PFSK-1 (cell line): Measurements from ENCODE around the gene CYLD.

Experiments used
- POLR2AphosphoS5 ChIP-seq: IDR thresholded peaks from 2 replicates; pipeline ENCODE4 v1.6.1; 2012; ENCODE audit warnings: low read depth, mild to moderate bottlenecking, control low read depth, low read length, moderate library complexity
- SIN3A ChIP-seq: IDR thresholded peaks from 2 replicates; pipeline ENCODE4 v1.6.1; 2012; ENCODE audit warnings: mild to moderate bottlenecking, low read length, moderate library complexity, borderline replicate concordance; ENCODE audit not compliant: insufficient read depth
- TAF1 ChIP-seq: IDR thresholded peaks from 2 replicates; pipeline ENCODE4 v1.6.1; 2012; ENCODE audit warnings: low read length, control low read depth, borderline replicate concordance; ENCODE audit not compliant: insufficient read depth
- TF ChIP-seq, protein P1 (sequence below), 2 experiments: IDR thresholded peaks; 2 replicates each; pipeline versions ENCODE4 v1.6.1 to v1.8.0; 2011 to 2012; ENCODE audit warnings: low read depth in 2 of 2, low read length in 2 of 2, control low read depth in 1 of 2, inconsistent platforms in 1 of 2, mild to moderate bottlenecking in 1 of 2, moderate library complexity in 1 of 2; ENCODE audit not compliant: insufficient read depth in 1 of 2

GRCh38 chr16:50763211-50763610 is 21.3 kb downstream of the CYLD start:
- no peak for TF ChIP-seq POLR2AphosphoS5
- TF ChIP-seq, protein P1, sequence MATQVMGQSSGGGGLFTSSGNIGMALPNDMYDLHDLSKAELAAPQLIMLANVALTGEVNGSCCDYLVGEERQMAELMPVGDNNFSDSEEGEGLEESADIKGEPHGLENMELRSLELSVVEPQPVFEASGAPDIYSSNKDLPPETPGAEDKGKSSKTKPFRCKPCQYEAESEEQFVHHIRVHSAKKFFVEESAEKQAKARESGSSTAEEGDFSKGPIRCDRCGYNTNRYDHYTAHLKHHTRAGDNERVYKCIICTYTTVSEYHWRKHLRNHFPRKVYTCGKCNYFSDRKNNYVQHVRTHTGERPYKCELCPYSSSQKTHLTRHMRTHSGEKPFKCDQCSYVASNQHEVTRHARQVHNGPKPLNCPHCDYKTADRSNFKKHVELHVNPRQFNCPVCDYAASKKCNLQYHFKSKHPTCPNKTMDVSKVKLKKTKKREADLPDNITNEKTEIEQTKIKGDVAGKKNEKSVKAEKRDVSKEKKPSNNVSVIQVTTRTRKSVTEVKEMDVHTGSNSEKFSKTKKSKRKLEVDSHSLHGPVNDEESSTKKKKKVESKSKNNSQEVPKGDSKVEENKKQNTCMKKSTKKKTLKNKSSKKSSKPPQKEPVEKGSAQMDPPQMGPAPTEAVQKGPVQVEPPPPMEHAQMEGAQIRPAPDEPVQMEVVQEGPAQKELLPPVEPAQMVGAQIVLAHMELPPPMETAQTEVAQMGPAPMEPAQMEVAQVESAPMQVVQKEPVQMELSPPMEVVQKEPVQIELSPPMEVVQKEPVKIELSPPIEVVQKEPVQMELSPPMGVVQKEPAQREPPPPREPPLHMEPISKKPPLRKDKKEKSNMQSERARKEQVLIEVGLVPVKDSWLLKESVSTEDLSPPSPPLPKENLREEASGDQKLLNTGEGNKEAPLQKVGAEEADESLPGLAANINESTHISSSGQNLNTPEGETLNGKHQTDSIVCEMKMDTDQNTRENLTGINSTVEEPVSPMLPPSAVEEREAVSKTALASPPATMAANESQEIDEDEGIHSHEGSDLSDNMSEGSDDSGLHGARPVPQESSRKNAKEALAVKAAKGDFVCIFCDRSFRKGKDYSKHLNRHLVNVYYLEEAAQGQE (IDR thresholded peaks at IDR 0.05; ENCODE audit: insufficient read depth in 1 of 2, low read depth in 2 of 2, low read length in 2 of 2) = no peak
- no peak for TF ChIP-seq SIN3A
- no peak for TF ChIP-seq TAF1
